GM18526 (cell line): Measurements from ENCODE around the gene GMEB2.

Experiments used
- POLR2A ChIP-seq: IDR thresholded peaks from 3 replicates; pipeline ENCODE4 v1.6.1; 2011; ENCODE audit not compliant: insufficient read length; ENCODE audit errors: extremely low read depth

GMEB2 gene

DNA sequence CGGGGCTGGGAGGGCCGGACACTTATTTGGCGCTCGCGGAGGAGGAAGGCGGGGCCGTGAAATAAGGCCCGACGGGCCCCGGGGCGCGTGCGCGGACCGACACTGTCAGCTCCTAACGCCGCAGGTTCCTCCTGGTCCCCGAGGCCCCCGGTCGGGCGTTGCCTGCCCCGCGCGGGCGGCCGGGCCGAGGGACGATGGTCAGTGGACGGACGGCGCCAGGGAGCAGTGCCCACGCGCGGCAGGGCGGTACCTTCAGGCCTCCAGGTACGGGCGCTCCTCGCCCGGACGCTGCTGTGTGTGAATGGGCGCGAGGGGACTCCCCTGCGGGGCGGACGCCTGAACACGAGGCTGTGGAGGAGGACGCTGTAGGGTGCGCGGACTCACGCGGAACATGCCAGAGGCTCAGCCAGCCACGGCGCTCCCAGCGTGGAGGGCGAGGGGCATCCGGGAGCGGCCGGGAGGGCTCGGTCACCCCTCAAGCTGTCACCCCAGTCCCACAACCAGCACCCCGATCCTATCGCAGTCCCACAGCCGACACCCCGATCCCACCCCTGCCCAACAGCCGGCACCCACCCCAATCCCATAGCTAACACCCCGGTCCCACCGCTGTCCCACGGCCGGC is 339 bp upstream of the GMEB2 start:
- peak; percentile 81 for TF ChIP-seq POLR2A

GRCh38 chr20:63625771-63626423 is 1.0 kb downstream of the GMEB2 start:
- peak; percentile 57 for TF ChIP-seq POLR2A

GRCh38 chr20:63624486-63624885 is 2.4 kb downstream of the GMEB2 start:
- TF ChIP-seq POLR2A: no peak

DNA sequence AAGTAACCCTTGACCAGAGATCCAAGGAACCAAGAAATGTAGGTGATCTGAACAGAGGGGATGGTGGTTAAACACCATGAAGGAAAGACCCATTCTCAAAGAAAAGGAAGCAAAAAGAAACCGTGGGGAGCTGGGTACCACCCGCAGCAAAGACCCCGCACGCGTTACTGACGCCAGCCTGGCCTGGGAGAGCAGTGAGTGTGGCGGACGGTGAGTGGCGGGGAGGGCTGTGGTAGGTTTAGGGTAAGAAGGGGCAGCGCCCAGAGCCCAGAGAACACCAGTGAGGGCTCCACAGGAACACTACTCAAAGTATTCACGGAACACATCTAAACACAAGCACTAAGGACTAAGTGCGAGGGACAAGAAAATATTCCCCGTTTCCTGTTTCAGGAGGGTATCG is 4.2 kb downstream of the GMEB2 start:
- no peak for TF ChIP-seq POLR2A

GRCh38 chr20:63622096-63622495 is 4.8 kb downstream of the GMEB2 start:
- TF ChIP-seq POLR2A: no peak

- no peak for TF ChIP-seq POLR2A
These were observed 5.9 kb downstream of the GMEB2 start for GRCh38 chr20:63620991-63621390.

DNA sequence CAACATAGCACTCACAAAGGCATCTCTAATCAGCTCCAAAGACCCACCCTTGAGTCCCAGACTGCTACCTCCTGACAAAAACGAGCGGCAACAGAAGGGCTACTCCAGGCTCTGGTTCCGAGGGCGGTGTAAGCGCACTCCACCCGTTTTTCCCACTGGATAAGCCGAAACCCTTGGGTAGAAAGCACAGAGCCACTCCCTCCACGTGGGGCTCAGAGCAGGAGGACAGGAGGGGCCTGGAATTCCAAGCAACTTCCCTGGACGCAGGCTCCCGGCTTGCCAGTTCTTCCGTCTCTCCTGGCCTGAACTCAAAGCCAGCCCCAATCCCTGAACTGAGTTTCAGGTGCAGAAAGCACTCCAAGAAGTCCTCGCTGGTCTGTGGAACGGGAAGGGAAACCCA is 7.4 kb downstream of the GMEB2 start:
- TF ChIP-seq POLR2A: no peak

DNA sequence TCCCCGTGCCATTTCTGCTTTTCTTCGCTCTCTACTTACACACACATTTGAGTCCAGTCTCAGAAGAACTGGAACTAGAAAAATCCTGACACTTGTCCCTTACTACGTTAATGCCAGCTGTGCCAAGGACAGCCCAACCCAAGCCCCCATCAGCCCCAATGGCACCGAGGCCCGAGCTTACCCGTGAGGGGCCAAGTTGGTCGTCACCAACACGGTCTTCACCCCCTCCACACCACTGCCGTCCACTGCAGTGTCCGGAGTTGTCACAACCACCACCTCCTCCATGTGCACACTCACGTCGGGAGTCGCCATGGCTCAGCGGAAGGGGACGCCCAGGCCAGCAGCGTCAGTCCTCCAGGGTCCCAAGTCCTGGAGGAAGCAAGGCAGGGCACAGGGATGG is 7.8 kb downstream of the GMEB2 start:
- no peak for TF ChIP-seq POLR2A

- no peak for TF ChIP-seq POLR2A
These were observed 8.5 kb downstream of the GMEB2 start for GRCh38 chr20:63618291-63618980.

GRCh38 chr20:63617876-63618265 is 9.0 kb downstream of the GMEB2 start:
- no peak for TF ChIP-seq POLR2A

GRCh38 chr20:63617092-63617875 is 9.6 kb downstream of the GMEB2 start:
- TF ChIP-seq POLR2A: no peak

- TF ChIP-seq POLR2A: no peak
These were observed 14.5 kb downstream of the GMEB2 start for GRCh38 chr20:63612276-63612931.

- no peak for TF ChIP-seq POLR2A
These were observed 15.3 kb downstream of the GMEB2 start for GRCh38 chr20:63611646-63612045.

GRCh38 chr20:63610581-63611435 is 16.1 kb downstream of the GMEB2 start:
- TF ChIP-seq POLR2A: no peak
